HG03108 (cell line): ENCODE data around the gene PRKCE.
A peak's percentile ranks its signal among the peaks of the same experiment; 100 is the strongest.
"Not testable (repeated sequence)": the region's sequence is repeated elsewhere in the genome, so short reads cannot be mapped to it uniquely, and the experiment has no call there.

ENCODE experiments used
- ATAC-seq: cut with Tn5 transposase; IDR thresholded peaks from one replicate; pipeline ENCODE4 v1.9.1; 2021; ENCODE audit warnings: moderate library complexity; ENCODE audit not compliant: unreplicated experiment

PRKCE gene

DNA sequence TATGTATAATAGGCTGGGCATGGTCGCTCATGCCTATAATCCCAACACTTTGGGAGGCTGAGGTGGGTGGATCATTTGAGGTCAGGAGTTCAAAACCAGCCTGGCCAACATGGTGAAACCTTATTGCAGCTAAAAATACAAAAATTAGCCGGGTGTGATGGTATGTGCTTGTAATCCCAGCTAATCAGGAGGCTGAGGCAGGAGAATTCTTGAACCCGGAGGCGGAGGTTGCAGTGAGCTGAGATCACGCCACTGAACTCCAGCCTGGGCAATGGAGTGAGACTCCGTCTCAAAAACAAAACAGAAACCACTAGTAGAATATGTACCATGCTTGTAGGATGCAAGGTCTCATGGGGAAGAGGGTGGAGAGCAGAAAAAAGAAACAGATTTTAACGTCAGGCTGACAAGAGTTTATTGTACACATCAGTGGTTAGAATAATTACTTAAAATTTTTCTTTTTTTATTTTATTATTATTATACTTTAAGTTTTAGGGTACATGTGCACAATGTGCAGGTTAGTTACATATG, 44.1 kb downstream of the PRKCE start:
- ATAC-seq: peak; percentile 39

- no peak for ATAC-seq
Measured at GRCh38 chr2:45696708-45697107, 45.2 kb downstream of the PRKCE start.

GRCh38 chr2:45697190-45697589, 45.7 kb downstream of the PRKCE start:
- ATAC-seq: no peak

- no peak for ATAC-seq
Measured at GRCh38 chr2:45698554-45698953, 47.1 kb downstream of the PRKCE start.

- peak; percentile 59 for ATAC-seq
Measured at GRCh38 chr2:45699032-45699658, 47.7 kb downstream of the PRKCE start.

- ATAC-seq: no peak
Measured at GRCh38 chr2:45700407-45701013, 49.0 kb downstream of the PRKCE start.

- ATAC-seq: no peak
Measured at GRCh38 chr2:45705233-45705632, 53.8 kb downstream of the PRKCE start.

DNA sequence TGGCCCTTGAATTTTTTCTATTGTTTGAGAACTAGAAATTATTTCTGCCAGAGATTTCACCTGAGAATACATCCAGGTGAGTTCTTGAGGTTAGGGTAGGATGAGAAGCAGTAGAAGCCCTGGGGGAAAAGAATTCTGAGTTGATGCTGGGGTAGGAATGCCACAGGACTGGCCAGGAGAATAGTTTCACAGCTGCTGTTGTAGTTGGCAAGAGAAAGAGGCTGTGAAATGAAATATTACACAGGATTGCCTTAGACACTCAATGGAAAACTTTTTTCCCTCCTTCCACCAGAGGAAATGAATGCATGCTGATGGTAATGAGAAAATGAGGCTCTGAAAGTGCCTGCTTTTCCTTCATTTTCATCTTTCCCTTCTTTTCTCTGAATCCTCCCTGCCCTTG, 54.6 kb downstream of the PRKCE start:
- ATAC-seq: no peak

DNA sequence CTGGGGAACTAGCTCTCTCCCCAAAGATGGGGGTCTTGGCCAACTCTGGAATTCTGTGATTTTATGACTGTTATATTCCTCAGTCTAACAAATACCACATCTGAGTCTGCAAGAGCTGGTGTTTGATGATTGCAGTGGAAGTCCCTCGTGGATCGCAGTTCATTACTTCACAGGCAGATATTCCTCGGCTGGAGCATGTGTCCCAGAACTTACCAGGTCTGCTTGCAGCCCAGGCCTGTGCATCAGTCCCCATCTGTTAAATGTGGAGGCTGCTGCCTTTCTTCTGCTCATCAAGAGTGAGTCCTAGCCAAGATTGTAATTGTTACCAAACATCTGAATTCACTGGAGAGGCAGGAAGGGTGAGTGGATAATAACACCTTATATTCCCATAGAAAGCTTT, 55.5 kb downstream of the PRKCE start:
- no peak for ATAC-seq

DNA sequence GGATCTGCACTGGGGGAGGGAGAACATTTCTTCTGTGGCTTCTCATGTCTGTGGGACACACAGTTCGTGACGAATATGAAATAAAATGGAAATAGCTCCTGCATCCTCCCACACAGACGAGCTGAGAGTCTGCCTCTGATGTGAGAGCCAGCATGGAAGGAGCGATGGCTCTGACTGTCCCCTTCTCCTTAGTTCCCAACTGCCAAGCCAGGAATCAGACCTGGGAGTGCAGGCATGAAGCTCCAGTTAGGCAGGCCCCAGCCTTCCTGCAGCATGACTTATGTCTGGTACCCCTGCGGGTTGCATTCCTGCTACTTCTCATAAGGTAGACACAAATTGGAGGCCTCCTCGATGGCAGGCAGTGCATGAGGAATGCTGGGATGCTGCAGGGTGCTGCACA, 56.2 kb downstream of the PRKCE start:
- no peak for ATAC-seq

- no peak for ATAC-seq
Measured at GRCh38 chr2:45708501-45708900, 57.0 kb downstream of the PRKCE start.

DNA sequence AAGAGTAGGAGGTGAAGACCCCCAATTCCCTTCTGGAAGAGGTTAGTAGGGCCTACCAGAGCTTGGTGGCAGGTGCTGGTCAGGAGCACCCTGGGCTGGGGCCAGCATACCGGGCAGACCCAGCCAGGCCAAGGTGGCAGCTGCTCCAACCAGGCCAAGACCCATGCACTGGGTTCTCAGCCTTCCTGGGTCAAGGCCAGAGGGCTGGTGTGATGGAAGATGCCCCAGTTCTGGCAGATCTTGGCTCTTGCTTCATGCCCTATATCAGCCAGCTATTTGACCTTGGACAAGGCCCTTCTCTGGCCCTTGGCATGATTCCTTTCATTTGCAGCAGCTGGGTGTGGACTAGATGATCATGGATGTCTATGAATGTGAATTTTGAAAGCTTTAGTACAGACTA, 57.7 kb downstream of the PRKCE start:
- no peak for ATAC-seq

DNA sequence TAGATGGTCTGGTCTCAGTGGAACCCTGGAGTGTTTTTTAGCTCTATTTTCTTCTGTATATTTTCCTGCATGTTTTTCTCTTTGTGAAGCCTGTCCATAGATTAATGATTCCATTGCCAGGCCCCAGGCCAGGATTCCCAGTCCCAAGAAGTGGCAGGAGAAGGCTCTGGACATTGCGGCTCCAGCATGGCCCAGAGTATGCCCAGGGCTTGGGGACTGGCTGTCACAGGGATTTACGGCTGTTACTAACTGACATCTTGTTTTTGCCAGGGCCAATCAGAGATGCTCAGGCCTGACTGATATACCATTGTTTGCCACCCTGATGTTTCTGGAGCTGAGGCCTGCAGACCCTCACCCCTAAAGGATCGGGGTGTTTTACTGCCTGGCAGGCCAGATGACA, 59.0 kb downstream of the PRKCE start:
- ATAC-seq: no peak

DNA sequence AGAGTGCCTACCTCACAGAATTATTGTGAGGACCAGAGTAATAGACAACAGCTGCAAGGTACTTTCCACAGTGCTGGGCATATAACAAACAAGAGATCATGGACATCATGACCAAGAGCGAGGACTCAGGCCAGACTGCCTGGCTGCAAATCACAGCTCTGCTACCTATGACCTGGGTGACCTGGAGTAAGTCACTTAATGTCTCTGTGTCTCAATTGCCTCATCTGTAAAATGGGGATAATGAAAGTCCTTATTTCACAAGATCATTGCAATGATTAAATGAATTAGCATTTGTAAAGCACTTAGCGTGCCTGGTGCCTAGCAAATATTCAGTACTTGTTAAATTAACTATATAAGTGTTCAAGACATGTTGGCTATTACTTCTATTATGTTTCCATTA, 59.7 kb downstream of the PRKCE start:
- ATAC-seq: no peak

GRCh38 chr2:45712570-45712969, 61.1 kb downstream of the PRKCE start:
- ATAC-seq: no peak

DNA sequence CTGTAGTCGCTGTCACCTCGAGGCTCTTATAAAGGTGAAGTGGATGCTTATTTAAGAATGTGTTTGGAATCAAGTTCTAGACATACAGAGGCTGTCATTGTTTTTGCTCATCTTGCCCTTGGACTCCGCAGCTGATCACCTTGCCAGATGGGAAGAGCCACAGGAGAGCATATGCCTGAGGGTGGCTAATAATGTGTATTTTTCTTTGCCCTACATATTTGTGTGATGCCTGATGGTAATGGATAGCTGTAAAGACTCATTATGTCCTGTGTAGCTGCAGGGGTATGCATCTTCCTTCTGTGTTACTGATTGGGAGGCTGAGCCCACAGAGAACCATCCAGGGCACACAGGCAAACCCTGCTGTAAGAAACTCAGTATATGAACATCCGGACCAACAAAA, 61.7 kb downstream of the PRKCE start:
- ATAC-seq: no peak

GRCh38 chr2:45713591-45713990, 62.1 kb downstream of the PRKCE start:
- ATAC-seq: no peak

DNA sequence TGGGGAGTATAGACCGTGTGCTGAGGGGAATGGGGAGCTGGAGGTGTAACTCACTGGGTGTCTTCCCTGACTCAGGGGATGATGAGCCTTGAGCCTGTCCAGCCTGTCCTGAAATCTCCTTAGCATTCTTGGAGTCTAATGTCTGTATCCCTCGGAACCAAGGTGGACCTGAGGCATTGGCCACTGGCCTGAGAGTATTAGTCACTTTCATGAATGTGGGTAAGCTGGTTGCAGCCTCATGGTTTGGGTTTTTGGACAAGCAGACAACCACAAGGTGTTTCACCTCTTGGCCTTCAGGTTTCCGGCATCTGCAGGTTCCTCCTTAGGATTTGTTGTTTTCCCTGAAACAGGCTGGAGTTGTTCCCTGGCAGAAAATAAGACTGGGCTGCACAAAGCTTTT, 63.2 kb downstream of the PRKCE start:
- ATAC-seq: no peak

DNA sequence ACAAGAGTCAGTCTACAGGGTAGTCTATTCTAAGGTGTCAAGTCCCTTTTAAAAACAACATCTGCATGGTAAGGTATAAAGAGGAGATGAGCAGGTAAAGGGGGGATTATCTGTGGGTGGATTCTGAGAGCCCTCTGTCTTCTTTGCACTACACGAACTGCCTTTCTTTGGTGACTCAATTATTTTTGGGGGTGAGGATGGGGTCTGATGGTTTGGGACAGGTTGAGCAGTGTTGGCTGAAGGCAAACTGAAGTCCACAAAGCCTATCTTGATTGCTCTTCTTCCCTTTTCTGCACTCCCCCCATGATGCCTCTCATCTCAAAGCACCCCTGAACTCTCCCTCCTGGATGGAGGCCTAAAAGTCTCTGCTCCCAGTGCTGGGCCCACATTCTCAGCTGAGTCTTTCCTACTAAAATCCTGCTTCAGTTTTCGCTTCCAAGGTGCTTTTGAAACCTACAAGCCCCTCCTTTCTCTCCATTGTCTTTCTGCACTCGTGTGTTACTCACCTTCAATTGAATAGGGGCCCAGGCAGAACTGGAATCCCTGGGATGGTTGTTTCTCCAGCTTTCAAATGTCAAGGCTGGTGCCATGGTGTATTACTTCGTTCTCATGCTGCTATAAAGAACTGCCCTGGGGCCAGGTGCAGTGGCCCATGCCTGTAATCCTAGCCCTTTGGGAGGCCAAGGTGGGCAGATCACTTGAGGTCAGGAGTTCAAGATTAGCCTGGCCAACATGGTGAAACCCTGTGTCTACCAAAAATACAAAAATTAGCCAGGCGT, 64.3 kb downstream of the PRKCE start:
- no peak for ATAC-seq

- ATAC-seq: not testable (repeated sequence)
Measured at GRCh38 chr2:45716432-45716831, 65.0 kb downstream of the PRKCE start.

DNA sequence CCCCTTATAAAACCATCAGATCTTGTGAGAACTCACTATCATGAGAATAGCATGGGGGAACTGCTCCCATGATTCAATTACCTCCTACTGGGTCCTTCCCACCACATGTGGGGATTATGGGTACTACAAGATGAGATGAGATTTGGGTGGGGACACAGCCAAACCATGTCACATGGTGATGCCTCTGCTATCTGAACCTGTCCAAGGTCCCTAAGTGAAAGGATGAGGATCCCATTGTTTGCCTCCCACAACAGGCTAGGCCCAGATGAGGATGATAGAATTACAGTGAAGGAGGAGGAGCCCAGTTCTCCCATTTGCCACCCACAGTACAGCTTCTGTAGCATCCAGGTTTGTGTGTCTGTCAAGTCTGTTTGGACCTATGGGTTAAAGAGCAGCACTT, 65.4 kb downstream of the PRKCE start:
- ATAC-seq: no peak

DNA sequence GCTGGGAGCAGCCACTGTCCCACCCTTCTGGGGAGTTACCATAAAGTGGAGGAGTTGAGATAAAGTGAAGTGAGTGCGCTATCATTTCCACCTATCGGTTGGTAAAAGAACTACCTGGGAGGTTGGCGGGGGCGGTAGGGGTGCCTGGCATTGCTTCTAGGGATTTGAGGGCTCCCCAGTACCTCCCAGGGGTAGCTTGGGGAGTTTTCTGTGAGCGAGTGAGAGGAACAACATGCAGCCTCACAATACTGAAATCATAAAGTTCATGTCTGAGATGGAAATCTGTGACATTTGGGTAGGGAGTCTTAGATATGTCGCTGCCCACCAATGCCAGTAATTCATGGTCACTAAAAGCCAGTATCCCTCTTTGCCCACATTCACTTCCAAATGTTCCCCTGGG, 68.7 kb downstream of the PRKCE start:
- no peak for ATAC-seq
